Gastroesophageal sphincter (tissue), 3 donors: Measurements from ENCODE around the gene MAP2K1.

Experiments used
- POLR2A ChIP-seq, 2 donors: fragments of 450-650 bp; IDR thresholded peaks; one replicate each; pipeline ENCODE4 v1.6.1; 2017; ENCODE audit warnings: antibody characterized with exemption in 2 of 2, mild to moderate bottlenecking in 2 of 2, moderate library complexity in 1 of 2
- TF ChIP-seq, protein P1 (sequence below), 4 experiments: fragments of 200-600 bp in 2 of 4; fragments of 450-650 bp in 2 of 4; sonication (generic) in 1 of 4; IDR thresholded peaks; one replicate each; pipeline ENCODE4 v1.5.1; 2017 to 2019; ENCODE audit warnings: antibody characterized with exemption in 4 of 4, mild to moderate bottlenecking in 2 of 4, moderate library complexity in 2 of 4

DNA sequence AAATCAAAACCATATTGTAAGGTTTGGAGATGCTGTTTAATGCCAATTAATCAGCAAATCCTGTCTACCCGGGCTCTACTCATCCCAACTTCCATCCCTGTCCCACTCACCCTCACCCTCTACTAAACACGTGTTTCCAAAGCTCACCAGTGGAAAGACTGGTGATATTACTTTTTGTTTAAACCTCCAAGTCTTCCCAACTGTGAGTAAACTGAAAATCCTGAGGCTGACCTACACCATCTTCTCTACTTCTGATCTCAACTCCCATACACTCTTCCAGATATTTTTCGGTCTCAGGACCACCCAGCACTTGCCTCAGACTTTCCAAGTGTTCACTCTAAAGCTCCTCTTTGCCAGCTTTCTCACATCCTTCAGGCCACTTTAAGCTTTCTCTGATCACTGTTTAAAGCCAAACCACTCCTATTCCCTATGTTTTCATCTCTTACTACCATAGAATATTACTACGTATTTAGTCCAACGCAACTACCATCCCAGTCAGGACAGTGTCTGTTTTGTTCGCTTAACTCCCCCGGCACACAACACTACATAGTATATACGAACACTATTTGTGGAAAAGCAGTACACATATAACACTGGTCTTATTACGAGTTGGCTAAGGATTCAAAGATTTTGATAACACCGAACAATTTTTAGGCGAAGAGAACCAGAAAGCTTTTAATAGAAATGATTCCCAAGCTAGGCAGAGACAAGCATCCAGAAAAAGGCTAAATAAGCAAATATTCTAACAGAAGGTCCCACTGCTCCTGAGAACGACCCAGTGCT lies 117.3 kb downstream of the MAP2K1 start:
- TF ChIP-seq, protein P1, sequence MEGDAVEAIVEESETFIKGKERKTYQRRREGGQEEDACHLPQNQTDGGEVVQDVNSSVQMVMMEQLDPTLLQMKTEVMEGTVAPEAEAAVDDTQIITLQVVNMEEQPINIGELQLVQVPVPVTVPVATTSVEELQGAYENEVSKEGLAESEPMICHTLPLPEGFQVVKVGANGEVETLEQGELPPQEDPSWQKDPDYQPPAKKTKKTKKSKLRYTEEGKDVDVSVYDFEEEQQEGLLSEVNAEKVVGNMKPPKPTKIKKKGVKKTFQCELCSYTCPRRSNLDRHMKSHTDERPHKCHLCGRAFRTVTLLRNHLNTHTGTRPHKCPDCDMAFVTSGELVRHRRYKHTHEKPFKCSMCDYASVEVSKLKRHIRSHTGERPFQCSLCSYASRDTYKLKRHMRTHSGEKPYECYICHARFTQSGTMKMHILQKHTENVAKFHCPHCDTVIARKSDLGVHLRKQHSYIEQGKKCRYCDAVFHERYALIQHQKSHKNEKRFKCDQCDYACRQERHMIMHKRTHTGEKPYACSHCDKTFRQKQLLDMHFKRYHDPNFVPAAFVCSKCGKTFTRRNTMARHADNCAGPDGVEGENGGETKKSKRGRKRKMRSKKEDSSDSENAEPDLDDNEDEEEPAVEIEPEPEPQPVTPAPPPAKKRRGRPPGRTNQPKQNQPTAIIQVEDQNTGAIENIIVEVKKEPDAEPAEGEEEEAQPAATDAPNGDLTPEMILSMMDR (IDR thresholded peaks at IDR 0.05): no peak
- no peak for TF ChIP-seq POLR2A (IDR thresholded peaks at IDR 0.05)
